ENCODE measurements around the gene NUDT2. TPM values are rescaled to one million over a fixed set of nuclear protein-coding genes. Genes with fewer than 3 reads are reported as not detected.
"Not testable (repeated sequence)": the region's sequence is repeated elsewhere in the genome, so short reads cannot be mapped to it uniquely, and the experiment has no call there.

NUDT2 gene
- 10 to 100 TPM; 21.7 to 27.6 (median 25.2) TPM for polyA plus RNA-seq (ENCODE audit: insufficient read length in 4 of 4)

DNA sequence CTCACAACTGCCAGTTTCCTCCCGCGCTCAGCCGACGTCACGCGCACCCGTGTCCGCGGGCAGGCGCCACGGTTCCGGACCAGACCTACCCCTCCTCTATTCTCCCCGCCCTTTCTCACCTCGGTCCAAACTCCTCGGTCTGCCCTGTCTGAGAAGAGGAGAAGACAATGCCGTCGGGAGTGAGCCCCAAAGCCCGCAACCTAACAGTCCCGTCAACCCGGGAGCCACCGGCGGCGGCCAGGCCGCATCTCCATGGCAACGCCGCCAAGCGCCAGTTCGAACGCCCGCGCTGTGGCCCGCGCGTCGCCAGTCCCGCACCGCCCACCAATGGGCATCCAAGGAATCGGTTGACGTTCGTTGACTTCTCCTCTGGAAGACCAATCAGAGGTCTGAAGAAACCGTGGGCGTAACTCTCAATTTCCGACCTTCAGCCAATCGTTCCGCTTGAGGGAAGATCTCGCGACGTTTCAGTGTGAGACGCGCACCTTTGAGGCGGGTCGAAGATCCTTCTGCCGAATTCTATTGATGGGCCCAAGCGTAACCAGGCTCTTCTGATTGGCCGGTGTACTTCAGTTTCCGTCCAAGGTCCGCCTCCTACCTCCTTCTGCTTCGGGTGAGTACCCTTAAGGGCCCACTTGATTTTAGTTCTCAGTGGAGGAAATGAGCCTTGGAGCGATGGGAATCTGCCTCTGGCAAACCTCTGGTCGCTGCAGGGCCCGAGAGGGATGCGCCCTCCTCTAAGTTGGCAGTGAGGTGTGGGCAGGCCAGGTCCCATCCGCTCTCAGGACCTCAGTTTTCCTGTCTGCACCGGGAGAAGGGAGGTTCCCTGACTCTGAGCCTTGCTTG, at the start of gene NUDT2, which contains the start of gene KIF24:
NUDT2 (plus strand) TSS at position 583 of the 846 bp plus-strand sequence. CDS start 9,471 bp downstream, outside the sequence.
KIF24 (minus strand) TSS at position 282 of the 846 bp plus-strand sequence. CDS start 17,922 bp downstream, outside the sequence.
- peak; percentile 97 to 100 (median 100) for DNase-seq (ENCODE audit: low read depth in 4 of 4, low spot score in 3 of 4)

DNA sequence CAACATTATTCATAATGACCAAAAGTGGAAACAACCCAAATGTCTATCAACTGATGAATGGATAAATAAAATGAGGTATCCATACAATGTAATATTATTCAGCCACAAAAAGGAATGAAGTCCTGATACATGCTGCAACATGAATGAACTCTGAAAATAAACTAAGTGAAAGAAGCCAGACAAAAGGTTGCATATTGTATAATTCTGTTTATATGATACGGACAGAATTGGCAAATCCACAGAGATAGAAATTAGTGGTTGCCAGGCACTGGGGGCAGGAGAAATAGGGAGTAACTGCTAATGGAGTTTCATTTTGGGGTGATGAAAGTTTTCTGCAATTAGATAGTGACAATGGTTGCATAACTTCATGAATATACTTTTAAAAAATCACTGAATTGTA, 47.3 kb upstream of the NUDT2 start:
- DNase-seq (ENCODE audit: low read depth in 4 of 4, low spot score in 3 of 4) = no peak

DNA sequence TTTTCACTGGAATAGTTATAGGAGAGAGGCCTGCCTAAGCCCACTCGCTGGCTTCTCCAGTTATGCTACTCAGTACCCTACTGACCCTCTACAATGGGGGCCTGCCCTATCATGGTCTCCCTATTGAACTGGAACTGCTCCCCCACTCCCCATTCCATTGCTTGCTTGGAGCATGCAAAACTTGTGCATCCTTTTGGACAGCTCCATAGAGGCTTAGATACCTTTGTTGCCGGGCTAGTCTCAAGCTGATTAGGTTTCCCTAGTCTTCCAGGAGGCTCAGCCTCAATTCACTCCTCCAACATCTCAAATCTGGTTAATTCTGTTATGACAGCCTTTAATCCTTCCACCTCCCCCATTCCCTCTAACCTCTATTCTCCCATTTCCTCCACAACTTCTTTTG, 40.2 kb upstream of the NUDT2 start:
- no peak for DNase-seq (ENCODE audit: low read depth in 4 of 4, low spot score in 3 of 4)

DNA sequence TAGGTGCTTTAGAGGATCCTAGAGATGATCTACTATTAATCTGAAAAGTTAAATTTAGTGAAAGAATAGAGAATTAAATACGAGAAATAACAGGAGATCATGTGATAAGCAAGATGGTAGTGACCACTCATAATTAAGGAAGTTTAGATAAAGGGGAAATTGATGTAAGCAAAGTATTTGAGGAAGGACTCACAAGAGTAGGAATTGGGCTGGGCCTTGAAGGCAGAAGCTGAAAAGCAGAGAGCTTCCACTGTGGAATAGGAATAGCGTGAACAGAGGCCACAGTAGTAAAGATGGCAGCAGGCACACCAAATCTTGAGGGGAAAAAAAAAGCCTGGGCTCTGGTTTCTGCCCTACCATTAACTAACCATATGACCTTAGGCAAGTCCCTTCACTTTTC, 38.3 kb upstream of the NUDT2 start:
- no peak for DNase-seq (ENCODE audit: low read depth in 4 of 4, low spot score in 3 of 4)

DNA sequence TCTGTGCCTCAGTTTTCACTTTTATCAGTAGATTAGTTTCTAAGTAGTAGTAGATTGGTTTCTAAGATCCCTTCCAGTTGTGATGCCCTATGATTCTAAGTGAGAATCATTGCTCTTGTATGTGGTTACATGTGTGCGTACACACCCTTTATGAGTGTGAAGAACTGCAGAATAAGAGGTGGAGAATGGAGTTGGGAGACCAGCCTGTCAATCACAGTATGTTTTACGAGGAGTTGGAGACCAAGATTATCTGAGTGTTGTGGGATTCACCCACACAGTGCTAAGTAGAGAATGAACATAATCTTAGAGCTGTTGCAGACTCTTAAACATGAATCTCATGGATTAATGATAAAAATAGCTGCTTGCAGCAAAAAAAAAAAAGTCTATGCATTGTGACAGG, 37.9 kb upstream of the NUDT2 start:
- DNase-seq (ENCODE audit: low read depth in 4 of 4, low spot score in 3 of 4) = no peak

DNA sequence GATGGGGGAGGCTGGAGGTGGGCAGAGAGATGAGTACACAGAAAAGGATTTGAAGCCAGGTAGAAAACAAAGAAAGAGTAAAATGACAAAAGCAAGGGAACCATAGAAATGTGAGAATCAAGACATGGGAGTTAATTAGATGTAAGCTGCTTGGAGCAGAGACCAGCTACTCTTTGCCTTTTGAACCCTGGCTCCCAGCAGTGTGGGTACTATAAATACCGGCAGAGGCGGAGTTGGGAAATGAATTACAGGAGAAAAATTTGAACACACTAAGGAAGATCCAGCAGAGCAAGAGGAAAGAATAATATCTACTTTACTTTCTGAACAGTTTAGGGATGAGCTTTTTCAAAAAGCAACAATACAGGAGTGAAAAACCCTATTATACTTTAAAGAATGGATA, 36.8 kb upstream of the NUDT2 start:
- DNase-seq (ENCODE audit: low read depth in 4 of 4, low spot score in 3 of 4) = no peak

DNA sequence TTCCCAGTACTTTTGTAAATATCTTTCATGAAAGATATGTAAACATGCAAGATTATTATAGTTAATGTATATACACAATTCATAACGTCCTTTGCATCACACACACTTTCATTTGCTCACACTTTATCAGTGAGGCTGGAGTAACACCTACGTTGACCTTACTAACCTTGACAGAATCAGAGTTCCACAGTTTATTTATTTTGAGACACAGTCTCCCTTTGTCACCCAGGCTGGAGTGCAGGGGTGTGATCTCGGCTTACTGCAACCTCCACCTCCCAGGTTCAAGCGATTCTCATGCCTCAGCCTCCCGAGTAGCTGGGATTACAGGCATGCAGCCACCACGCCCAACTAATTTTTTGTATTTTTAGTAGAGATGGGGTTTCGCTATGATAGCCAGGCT, 28.3 kb upstream of the NUDT2 start:
- not testable (repeated sequence) for DNase-seq (ENCODE audit: low read depth in 4 of 4, low spot score in 3 of 4)

DNA sequence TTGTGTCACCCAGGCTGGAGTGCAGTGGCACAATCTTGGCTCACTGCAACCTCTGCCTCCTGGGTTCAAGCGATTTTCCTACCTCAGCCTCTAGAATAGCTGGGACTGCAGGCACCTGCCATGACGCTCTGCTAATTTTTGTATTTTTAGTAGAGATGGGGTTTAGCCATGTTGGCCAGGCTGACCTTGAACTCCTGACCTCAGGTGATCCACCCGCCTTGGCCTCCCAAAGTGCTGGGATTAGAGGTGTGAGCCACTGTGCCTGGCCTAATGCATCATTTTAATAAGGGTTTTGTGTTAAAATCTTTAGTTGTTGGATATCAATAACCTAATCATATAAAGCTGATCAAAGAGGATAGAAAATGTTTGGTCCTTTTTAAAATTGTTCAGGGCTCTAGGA, 21.1 kb upstream of the NUDT2 start:
- not testable (repeated sequence) for DNase-seq (ENCODE audit: low read depth in 4 of 4, low spot score in 3 of 4)

DNA sequence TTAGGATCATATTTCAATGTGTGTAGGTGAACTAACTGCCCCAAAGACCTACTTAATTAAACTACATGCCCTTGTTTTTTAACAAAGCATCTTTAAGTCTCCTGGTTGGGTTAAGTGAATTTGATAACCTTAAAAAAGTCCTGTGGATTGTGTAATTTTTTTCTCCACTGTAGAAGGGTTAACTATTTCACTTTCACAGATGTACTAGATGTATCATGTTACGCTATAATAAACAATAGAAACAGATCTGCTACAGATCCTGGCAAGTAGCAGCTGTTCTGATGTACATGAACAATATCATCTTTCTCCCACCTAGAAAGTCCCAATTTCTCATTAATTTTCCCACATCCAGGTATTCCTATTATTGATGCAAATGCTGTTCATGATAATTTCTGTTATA, 19.2 kb upstream of the NUDT2 start:
- no peak for DNase-seq (ENCODE audit: low read depth in 4 of 4, low spot score in 3 of 4)

DNA sequence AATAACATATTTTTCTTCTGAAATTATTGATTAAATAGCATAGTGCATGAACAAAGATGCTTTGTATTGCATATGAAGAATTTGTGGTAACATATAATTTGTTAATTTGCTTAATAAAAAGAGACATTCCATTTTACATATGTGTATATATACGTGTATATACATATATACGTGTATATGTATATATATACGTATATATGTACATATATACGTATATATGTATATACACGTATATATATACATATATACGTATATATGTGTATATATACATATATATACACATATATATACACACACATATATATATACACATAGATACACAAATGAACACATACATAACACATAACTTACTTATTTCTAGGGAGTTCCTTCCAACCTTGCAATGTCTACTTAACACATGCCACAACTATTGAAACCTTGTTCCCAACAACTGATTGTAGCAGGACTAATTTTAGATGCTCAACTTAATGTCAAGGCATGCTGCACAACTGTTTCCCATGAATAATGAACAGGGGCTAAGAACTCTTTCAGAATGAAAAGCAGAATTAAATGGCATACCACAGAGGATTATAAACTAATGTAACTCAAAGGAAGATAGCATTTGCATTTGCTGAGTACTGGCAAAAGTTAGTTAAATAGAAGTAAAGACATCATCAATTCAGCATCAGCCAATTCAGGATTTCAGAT, 17.7 kb upstream of the NUDT2 start:
- DNase-seq (ENCODE audit: low read depth in 4 of 4, low spot score in 3 of 4) = no peak

DNA sequence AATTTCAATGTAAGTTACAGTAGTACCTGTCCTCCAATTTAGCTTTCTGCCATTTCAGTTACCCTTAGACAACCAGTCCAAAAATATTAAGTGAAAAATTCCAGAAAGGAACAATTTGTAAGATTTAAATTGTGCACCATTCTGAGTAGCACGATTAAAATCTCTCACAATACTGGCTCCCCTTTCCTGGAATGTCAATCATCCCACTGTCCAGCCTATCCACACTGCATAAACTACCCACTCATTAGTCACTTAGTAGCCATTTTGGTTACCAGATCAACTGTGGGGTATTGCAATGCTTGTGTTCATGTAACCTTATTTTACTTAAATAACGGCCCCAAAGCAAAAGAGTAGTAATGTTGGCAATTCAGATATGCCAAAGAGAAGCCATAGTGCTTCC, 11.9 kb upstream of the NUDT2 start:
- DNase-seq (ENCODE audit: low read depth in 4 of 4, low spot score in 3 of 4) = no peak

DNA sequence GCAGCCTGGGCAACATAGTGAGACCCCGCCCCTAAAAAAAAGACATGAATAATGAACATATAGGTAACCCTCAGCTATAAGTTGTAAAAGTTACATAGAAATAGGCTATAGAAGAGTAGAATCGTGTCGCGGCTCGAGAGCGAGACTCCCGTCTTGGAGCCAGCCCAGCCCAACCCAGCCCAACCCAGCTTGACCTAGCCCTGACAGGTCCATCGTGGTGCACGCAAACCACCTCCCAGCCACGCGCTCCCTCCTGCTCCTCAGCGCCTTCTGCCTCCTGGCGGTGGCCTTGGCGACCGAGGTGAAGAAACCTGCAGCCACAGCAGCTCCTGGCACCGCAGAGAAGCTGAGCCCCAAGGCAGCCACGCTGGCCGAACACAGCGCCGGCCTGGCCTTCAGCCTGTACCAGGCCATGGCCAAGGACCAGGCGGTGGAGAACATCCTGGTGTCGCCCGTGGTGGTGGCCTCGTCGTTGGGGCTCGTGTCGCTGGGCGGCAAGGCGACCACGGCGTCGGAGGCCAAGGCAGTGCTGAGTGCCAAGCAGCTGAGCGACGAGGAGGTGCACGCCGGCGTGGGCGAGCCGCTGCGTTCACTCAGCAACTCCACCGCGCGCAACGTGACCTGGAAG, 11.1 kb upstream of the NUDT2 start:
- no peak for DNase-seq (ENCODE audit: low read depth in 4 of 4, low spot score in 3 of 4)

DNA sequence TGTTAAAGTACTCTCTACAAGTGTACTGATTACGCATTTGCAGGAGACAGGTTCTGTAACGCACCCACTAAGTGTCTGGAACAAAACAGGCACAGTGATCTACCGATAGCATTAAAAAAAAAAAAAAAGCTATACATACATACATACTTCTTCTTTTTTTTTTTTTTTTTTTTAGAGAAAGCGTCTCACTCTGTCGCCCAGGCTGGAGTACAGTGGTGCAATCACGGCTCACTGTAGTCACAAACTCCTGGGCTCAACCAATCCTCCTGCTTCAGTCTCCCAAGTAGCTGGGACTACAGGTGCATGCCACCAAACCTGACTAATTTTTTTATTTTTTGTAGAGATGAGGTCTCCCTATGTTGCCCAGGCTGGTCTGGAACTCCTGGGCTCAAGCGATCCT, 7.9 kb upstream of the NUDT2 start:
- no peak for DNase-seq (ENCODE audit: low read depth in 4 of 4, low spot score in 3 of 4)

DNA sequence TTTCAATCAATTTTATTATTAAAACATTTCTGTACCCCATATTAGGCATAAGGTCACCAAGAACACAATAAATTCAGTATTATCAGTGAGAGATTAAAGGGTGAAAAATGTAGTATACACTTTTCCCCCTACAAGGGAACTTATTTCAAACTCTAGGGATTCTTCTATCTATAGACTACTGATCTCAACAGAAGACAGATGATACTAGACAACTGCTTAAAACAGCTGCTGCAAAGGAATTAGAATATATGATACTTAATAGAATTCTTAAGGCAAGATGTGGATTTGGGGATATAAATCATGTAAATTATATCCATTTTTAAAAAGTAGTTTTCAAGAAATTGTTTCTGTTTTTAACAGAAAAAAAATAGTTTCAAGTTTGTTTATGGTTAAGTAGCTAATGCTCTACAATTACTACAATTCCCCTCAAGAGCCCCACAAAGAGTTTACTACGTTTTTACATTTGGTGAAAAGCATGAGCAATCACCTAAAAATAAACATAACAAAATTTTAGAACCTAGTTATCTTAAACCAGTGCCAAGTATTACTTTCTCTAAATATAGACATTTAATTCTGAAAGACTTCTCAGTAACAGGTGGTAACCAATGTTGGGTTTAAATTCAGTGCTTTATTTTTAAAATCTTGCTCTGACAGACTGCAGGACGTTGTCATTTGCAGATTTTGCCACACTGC, 6.3 kb upstream of the NUDT2 start:
- DNase-seq (ENCODE audit: low read depth in 4 of 4, low spot score in 3 of 4) = no peak

DNA sequence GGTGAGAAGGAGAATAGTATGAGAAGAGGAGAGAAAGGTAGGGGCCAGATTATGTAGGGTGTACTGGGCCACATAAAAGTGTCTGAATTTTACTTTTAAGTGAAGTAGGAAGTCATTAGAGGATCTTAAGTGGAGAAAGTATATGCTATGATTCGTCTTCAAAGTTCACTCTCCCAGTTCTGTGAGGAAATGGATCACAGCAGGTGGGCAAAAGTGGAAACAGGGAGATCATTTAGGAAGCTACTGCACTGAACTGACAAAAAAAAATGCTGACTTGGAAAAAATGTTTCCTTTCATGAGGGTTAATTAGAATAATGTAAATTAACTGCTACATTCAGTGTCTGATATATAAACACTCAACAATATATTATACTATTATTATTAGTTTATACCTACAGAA, 2.7 kb upstream of the NUDT2 start:
- DNase-seq (ENCODE audit: low read depth in 4 of 4, low spot score in 3 of 4) = no peak

DNA sequence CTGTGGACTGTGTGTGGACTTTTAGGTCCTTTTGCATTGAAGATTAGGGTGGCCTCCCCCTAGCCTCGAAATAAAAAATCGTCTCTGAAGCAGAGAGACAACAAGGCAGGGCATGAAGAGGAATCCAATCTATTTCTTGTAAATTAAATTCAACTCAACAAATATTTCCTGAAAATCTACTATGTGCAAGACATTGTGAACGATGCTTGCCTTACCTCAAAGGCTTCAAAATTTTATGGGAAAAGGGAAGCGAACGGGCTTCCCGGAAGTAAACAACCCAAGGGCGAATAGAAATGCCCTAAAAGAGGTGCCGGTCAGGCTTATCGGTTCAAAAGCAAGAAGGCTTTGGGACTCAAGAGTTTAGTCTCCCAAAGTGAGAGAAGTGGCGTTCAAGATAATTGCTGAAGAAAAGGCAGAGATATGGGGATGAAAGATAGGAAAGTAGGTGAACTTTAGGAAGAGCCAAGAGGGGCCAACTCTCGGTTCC, 826 bp upstream of the NUDT2 start:
- peak in 1 of 4 donors; percentile 19 for DNase-seq (ENCODE audit: low read depth in 4 of 4, low spot score in 3 of 4)

DNA sequence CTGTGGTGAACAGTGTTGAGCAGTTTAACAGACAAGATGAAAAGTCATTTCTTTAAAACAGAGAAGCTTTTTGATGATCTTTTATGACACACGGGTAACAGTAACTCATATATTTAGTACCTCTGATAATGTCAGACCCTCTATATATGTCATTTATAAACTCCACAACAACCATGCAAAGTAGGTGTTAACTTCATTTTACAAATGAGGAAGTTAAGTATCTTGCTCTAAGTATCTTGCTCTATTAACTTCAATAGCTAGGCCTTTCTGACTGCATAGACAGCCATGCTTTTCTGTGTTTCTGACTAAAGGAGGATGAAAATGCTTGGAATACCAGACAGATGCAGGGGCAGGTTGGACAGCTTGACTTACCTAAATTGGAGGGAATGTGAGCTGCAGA, 1.8 kb downstream of the NUDT2 start:
- DNase-seq (ENCODE audit: low read depth in 4 of 4, low spot score in 3 of 4) = no peak

DNA sequence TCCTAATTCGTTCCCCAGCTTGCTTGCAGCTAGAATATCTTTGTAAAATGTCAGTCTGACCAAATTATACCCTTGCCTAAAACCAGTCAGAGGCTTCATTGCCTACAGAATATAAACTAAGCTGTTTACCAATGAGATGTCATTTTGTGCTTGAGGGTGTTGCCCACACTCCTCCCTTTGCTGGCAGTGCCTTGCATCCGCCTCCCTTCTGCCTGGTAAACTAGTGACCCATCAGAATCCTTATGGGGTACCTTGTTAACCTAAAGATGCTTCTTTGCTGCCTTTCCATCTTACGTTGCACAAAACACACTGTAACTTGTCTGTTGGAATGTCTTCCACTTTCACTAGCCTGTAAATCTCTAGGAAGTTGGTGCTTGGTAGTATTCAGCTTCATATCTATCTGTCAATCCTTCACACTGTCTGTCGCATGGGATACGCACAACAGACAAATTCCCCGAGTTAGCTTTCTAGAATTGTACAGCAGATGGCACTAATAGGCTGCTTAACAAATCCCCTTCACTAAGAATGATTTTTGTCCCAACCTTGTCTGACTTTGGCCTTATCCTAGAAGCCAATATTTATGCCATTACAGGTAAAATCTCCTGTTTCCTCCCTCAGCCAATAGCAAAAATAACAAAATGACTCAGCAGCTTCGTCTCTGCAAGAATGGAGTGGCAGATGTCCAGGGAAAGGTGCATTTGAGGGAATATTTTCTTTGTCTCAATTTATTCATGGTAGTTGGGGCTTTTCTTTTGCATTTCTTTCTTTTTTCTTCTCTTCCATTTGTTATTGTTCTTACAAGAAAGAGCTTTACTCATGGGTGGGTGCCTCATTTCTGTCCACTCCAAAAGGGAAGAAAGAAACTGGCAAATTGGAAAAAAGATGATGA, 3.0 kb downstream of the NUDT2 start:
- no peak for DNase-seq (ENCODE audit: low read depth in 4 of 4, low spot score in 3 of 4)

DNA sequence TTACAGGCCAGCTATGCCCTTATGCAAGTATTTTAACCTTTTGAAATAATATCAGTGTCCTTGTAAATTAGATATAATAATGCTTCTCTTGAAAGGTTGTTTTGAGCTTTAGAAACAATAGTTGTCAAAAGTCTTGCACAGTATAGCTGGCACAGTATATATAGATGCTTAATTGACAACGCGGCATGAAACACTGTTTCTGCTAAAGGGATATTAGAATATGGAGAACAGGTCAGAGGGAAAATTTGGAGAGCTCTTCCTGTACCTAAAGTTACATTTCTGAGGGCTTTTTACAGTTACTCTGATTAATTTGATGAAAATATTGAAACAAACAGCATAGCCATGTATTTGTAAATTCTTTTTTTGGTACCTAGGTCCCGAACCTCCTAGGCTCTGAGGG, 4.5 kb downstream of the NUDT2 start:
- DNase-seq (ENCODE audit: low read depth in 4 of 4, low spot score in 3 of 4) = no peak

Data from right renal pelvis (tissue), 4 donors.